GM12878 (cell line): ENCODE data around the gene COL16A1.

Experiments used
- CTCF ChIP-seq, 3 experiments: IDR thresholded peaks in 2 of 3; conservative IDR thresholded peaks in 1 of 3; 2 replicates each; pipeline ENCODE4 v1.5.1; 2011; ENCODE audit warnings: low read depth in 3 of 3, low read length in 3 of 3, mild to moderate bottlenecking in 3 of 3, control low read depth in 2 of 3, moderate library complexity in 2 of 3, inconsistent platforms in 1 of 3, mixed read lengths in 1 of 3; ENCODE audit not compliant: control insufficient read depth in 2 of 3, insufficient read depth in 1 of 3; ENCODE audit errors: extremely low read depth in 1 of 3
- EED ChIP-seq: sonication (generic); IDR thresholded peaks from 2 replicates; pipeline ENCODE4 v1.6.1; 2016; ENCODE audit warnings: antibody characterized with exemption, low read depth
- MAX ChIP-seq: IDR thresholded peaks from 2 replicates; pipeline ENCODE4 v1.6.1; 2012; ENCODE audit warnings: low read depth, low read length, improper control_type of control experiment
- POLR2A ChIP-seq: IDR thresholded peaks from 2 replicates; pipeline ENCODE4 v1.6.1; 2011; ENCODE audit warnings: low read depth, mild to moderate bottlenecking, low read length
- TAF1 ChIP-seq: IDR thresholded peaks from 2 replicates; pipeline ENCODE4 v1.6.1; 2011; ENCODE audit warnings: mild to moderate bottlenecking, low read depth, low read length, borderline replicate concordance
- TBL1XR1 ChIP-seq: IDR thresholded peaks from 2 replicates; pipeline ENCODE4 v1.6.1; 2012; ENCODE audit warnings: low read depth, low read length, improper control_type of control experiment
- YBX1 ChIP-seq: fragments of 450-650 bp; IDR thresholded peaks from 2 replicates; pipeline ENCODE4 v1.6.1; 2016; ENCODE audit warnings: antibody characterized with exemption
- ZBTB40 ChIP-seq: fragments of 450-650 bp; IDR thresholded peaks from 2 replicates; pipeline ENCODE4 v1.6.1; 2016; ENCODE audit warnings: mild to moderate bottlenecking, moderate library complexity, borderline replicate concordance

GRCh38 chr1:31651766-31652165, 52.1 kb downstream of the COL16A1 start:
- TF ChIP-seq CTCF (IDR thresholded peaks at IDR 0.05 in 2 of 3, conservative IDR thresholded peaks at IDR 0.05 in 1 of 3; ENCODE audit: control insufficient read depth in 2 of 3, extremely low read depth in 1 of 3, insufficient read depth in 1 of 3, low read depth in 3 of 3, low read length in 3 of 3) (no peak), MAX (no peak), EED (no peak), YBX1 (no peak), POLR2A (no peak), TBL1XR1 (no peak), ZBTB40 (no peak), TAF1 (no peak)
